GM10266 (cell line): Measurements from ENCODE around the gene PRLR.
A peak's percentile ranks its signal among the peaks of the same experiment; 100 is the strongest.

Source experiments
- DNase-seq: peaks from one replicate; pipeline ENCODE4 v3.0.0; 2012; ENCODE audit errors: extremely low spot score
- TF ChIP-seq, protein P1 (sequence below): IDR thresholded peaks from 2 replicates; pipeline ENCODE4 v1.5.1; 2012; ENCODE audit warnings: mild to moderate bottlenecking, low read depth; ENCODE audit not compliant: control insufficient read depth, insufficient read depth; ENCODE audit errors: missing control alignments

Gene PRLR

DNA sequence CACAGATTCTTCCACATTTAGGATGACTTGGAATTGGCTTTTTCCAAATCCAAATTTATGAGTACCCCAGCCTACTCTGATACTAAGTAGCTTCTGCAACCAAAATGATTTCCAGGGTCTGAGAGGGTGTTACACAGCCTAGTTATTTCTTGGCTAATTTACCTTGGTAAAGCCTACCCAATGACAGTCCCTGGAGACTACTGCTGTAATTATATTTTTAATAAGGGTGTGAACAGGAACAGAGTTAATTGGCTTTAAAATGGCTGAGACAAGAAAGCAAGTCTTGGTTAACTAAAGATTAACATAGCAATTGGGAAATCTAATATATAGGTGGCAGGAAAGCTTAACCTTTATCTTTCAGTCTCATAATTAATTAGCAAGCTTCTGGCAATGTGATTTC is 9.3 kb downstream of the PRLR start:
- no peak for DNase-seq
- TF ChIP-seq, protein P1, sequence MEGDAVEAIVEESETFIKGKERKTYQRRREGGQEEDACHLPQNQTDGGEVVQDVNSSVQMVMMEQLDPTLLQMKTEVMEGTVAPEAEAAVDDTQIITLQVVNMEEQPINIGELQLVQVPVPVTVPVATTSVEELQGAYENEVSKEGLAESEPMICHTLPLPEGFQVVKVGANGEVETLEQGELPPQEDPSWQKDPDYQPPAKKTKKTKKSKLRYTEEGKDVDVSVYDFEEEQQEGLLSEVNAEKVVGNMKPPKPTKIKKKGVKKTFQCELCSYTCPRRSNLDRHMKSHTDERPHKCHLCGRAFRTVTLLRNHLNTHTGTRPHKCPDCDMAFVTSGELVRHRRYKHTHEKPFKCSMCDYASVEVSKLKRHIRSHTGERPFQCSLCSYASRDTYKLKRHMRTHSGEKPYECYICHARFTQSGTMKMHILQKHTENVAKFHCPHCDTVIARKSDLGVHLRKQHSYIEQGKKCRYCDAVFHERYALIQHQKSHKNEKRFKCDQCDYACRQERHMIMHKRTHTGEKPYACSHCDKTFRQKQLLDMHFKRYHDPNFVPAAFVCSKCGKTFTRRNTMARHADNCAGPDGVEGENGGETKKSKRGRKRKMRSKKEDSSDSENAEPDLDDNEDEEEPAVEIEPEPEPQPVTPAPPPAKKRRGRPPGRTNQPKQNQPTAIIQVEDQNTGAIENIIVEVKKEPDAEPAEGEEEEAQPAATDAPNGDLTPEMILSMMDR: no peak

DNA sequence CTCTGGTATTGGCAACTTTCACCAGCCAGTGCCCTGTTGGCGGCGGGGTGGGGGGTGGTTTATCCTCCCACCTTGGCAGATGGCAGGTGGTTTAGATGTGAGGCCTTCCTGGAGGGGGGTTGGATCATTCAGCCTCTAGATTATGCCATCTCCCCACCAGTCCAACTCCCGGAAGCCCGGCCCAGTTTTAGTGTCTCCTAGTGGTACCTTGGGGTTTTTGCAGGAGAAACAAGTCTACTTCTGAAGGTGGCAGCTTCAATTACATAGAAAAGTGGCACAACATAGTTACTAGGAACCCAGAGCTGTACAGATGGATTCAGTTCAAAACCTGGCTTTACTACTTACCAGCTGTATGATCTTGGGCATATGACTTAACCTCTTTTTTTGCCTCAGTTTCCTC is 11.3 kb downstream of the PRLR start:
- TF ChIP-seq, protein P1: no peak
- no peak for DNase-seq

DNA sequence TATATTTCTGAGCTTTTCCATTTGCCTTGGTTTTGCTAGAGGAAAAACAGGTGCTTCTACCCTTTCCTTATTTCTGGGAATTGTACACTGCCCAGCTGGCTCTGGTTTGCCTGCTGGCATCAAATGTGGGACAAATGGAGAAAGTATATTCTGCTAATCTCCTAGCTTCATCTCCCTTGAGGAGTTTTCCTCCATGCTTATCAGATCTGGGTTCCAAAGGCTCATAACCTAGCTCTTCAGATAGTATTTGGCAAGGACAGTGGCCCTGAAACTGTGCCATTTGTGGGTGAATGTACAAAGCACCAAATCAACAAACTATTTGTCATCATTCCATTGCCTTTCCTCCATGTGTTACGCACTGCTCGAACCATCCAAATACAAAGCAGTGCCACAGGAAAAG is 16.2 kb downstream of the PRLR start:
- TF ChIP-seq, protein P1: no peak
- no peak for DNase-seq

DNA sequence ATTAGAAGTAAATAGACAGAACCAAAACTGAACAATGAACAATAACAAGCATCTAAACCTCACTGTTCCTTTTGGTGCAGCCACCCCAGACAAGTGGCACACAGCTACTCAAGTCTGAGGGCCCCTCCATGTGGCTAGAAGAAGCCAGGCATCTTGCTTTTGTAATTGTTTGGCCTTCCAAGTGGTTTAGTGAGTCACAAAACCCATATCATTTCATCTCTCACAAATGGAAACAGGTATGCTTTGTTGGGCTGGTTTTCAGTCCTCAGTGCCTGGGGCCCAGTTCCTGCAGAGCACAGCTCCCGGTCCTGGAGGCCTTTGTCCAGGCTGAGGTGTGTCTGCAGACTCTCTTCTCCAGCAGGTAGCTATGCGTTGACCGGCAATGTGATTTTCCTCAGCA is 16.7 kb downstream of the PRLR start:
- no peak for DNase-seq
- TF ChIP-seq, protein P1: peak; percentile 26

DNA sequence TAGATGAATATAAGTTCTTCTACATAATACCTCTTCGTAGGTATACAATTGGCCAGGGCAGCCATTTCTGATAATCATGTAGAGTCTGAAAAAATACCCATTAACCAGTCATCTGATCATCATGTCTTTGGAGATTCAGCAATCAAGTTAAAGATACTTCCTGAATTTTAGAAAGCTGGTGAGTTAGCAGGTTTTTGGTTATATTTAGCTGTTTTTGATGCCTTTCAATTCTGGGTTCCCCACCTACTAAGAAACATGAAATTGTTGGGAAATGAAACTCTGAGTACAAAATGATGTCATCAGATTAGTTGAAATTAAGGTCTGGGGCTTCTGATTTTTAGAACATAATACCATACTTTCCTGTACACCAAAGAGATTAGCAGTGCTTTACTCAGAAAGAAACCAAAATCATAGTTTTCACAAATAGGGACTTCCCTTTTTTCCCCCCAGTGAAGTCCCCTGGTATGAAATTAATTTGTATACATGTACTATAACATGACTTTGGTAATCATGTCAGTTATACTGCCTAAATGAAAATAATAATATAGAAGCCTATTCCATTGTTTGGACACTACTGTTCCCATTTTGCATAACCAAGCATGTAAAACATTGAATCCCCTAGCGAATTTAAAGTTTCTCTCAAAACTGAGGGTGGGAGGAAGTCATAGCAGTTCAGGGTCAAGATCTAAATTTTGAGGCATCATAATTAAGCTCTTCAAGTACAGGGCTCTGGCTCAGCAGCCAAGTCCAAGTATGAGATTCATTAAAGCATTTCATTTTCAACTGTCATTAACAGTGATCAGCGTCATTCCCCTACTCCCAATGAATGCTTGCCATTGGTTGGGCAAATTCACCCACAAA is 17.9 kb downstream of the PRLR start:
- no peak for DNase-seq
- TF ChIP-seq, protein P1: no peak

DNA sequence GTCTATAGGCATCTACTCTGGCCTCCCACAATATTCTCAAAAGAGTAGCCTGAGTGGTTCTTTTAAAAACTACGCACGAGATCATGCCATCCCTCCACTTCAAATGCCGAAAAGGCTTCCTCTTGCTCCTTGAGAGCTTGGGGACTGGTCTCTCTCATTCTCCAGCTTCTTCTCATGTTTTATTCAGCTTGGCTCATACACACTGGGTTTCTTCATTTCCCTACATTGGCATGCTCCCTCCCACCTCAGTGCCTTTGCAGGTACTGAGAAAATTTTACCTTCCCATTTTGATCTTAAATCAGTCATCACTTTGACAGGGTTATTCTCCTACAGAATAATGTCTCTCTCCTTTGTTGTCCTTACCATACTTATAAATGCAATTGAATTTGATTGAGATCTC is 20.4 kb downstream of the PRLR start:
- DNase-seq: no peak
- TF ChIP-seq, protein P1: no peak

DNA sequence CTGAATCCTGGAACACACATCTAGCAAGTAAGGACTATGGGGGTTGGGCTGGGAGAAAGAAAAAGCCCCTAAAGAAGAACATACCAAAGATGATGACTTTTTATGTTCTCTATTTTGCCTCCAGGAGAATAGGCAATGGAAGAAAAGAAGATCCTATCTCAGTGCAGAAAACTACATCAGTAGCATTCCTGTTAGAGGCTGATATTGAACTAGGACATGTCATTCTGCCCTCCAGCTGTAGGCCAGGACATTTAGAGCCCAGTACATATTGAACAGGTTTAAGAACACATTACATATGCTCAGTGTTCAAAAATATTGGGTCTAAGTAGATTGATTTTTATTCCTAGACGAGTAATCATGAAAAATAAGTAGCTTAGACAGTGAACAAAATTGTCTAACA is 24.7 kb downstream of the PRLR start:
- no peak for DNase-seq
- TF ChIP-seq, protein P1: no peak
